ENCODE data around the gene ZNF611. TPM values are rescaled to one million over a fixed set of nuclear protein-coding genes. Genes with fewer than 3 reads are reported as not detected.

ZNF611 gene
- total RNA-seq, 4 donors from 2014 or later = 7.3 to 9.6 (median 7.6) TPM

DNA sequence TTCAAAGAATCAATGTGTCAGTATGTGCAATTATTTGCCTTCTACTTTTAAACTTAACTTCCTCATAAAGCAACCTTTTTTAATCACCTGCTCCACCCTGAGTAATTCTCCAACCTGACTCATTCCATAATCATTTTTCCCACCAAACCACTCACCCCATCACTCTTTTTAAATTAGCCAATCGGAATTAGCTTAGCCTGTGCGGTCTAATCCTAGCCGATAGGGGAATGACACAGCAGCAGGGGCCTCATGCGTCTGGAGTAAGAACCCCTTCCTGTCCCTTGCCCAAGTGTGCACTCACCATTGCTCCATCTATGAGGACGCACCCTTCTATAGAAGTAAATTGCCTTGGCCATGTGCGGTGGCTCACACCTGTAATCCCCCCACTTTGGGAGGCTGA, 69.3 kb downstream of the ZNF611 start:
- H3K4me3 ChIP-seq = no peak overlapping the region
- H3K27me3 ChIP-seq = no peaks in the 10 kb centered on the region
- WGBS = 96% methylated on average over 6 of the region's 6 CpGs
- no peak for DNase-seq (ENCODE audit: extremely low spot score)
- H3K36me3 ChIP-seq = peaks cover 1 to 23% (median 9%) of the 10 kb centered on the region in 4 donors
- no peaks in the 10 kb centered on the region for H3K9me3 ChIP-seq
- no peak for TF ChIP-seq POLR2A (IDR thresholded peaks at IDR 0.05; ENCODE audit: low read depth)
- no peak for TF ChIP-seq EP300 (IDR thresholded peaks at IDR 0.05)
- TF ChIP-seq, protein P1, sequence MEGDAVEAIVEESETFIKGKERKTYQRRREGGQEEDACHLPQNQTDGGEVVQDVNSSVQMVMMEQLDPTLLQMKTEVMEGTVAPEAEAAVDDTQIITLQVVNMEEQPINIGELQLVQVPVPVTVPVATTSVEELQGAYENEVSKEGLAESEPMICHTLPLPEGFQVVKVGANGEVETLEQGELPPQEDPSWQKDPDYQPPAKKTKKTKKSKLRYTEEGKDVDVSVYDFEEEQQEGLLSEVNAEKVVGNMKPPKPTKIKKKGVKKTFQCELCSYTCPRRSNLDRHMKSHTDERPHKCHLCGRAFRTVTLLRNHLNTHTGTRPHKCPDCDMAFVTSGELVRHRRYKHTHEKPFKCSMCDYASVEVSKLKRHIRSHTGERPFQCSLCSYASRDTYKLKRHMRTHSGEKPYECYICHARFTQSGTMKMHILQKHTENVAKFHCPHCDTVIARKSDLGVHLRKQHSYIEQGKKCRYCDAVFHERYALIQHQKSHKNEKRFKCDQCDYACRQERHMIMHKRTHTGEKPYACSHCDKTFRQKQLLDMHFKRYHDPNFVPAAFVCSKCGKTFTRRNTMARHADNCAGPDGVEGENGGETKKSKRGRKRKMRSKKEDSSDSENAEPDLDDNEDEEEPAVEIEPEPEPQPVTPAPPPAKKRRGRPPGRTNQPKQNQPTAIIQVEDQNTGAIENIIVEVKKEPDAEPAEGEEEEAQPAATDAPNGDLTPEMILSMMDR (IDR thresholded peaks at IDR 0.05) = no peak
- no peak for TF ChIP-seq POLR2AphosphoS5 (IDR thresholded peaks at IDR 0.05)
- H3K27ac ChIP-seq (replicated peaks in 1 of 4) = no peak overlapping the region
- intact Hi-C loops (cut with DNase I) = no loop called here
- peaks cover 0 to 6% (median 0%) of the 10 kb centered on the region in 4 donors for H3K4me1 ChIP-seq

DNA sequence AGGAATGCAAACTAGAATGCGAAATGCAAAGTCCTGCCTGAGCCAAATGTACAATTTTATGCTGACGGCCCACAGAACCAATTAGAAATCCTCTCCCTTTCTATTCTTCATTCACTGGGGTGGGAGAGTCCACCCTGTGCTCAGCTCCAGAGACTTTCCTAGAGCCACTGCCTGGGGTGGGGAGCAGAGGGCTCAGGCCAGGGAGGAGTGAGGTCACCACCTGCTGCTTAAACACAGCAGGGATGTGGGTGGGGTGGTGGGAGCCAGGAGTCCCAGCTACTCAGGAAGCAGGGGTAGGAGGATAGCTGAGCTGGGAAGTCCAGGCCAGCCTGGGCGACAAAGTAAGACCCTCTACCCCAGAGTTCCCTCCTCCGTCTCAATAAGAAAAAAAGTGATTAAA, 69.8 kb downstream of the ZNF611 start:
- intact Hi-C loops (cut with DNase I) = no loop called here
- WGBS = 91% methylated on average over 4 of the region's 4 CpGs

DNA sequence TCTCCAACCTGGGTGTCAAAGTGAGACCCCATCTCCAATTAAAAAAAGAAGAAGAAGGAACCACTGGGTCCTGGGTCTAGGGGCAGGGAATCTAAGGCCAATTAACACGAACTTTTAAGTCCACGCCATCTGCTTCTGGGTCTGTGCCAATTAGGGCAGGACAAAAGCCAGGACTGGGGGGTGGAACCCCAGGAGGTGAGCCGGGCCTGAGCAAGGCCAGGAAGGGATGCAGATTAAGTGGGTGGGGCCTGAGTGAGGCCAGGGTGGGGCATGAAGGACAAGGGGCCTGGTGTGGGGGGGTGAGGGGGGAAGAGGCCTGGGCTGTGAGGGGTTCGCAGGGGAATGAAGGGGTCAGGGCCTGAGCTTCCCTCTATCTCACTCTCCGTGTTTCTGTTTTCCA, 70.4 kb downstream of the ZNF611 start:
- intact Hi-C loops (cut with DNase I) = no loop called here
- Histone ChIP-seq H3K9me3 (no peaks in the 10 kb centered on the region), H3K27me3 (no peaks in the 10 kb centered on the region), H3K4me1 (peaks cover 0 to 6% (median 0%) of the 10 kb centered on the region in 4 donors), H3K4me3 (no peak overlapping the region), H3K36me3 (peaks cover 10 to 31% (median 20%) of the 10 kb centered on the region in 4 donors), H3K27ac (replicated peaks in 1 of 4) (no peak overlapping the region)
- TF ChIP-seq POLR2A (IDR thresholded peaks at IDR 0.05; ENCODE audit: low read depth) (no peak), POLR2AphosphoS5 (IDR thresholded peaks at IDR 0.05) (no peak), EP300 (IDR thresholded peaks at IDR 0.05) (no peak)
- TF ChIP-seq, protein P1 (IDR thresholded peaks at IDR 0.05) = no peak
- 79% methylated on average over 5 of the region's 5 CpGs for WGBS
- no peak for DNase-seq (ENCODE audit: extremely low spot score)

More for the DNA sequence above, 69.8 kb downstream of the ZNF611 start:
- Histone ChIP-seq H3K4me1 (peaks cover 0 to 6% (median 0%) of the 10 kb centered on the region in 4 donors), H3K27ac (replicated peaks in 1 of 4) (no peak overlapping the region), H3K4me3 (no peak overlapping the region), H3K9me3 (no peaks in the 10 kb centered on the region), H3K27me3 (no peaks in the 10 kb centered on the region), H3K36me3 (peaks cover 6 to 28% (median 14%) of the 10 kb centered on the region in 4 donors)
- no peak for DNase-seq (ENCODE audit: extremely low spot score)
- TF ChIP-seq, protein P1 (IDR thresholded peaks at IDR 0.05) = no peak
- TF ChIP-seq EP300 (IDR thresholded peaks at IDR 0.05) (no peak), POLR2A (IDR thresholded peaks at IDR 0.05; ENCODE audit: low read depth) (no peak), POLR2AphosphoS5 (IDR thresholded peaks at IDR 0.05) (no peak)

DNA sequence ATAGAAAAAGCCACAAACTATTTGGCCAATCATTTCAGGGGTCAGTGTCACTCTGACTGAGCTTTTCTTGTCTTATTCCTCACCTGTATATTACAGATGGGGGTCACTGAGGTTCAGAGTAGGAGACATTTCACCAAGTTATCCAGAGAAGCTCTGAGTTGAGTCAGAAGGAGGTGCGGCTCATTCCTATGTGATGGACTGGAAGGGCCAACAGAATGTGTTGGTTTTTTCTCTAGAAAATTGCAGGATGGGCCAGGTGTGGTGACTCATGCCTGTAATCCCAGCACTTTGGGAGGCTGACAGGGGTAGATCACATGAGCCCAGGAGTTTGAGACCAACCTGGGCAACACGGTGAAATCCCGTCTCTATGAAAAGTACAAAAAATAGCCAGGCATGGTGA, 72.2 kb downstream of the ZNF611 start:
- peaks cover 0 to 6% (median 0%) of the 10 kb centered on the region in 4 donors for H3K4me1 ChIP-seq
- H3K4me3 ChIP-seq = no peak overlapping the region
- no peak for DNase-seq (ENCODE audit: extremely low spot score)
- H3K27ac ChIP-seq (replicated peaks in 1 of 4) = no peak overlapping the region
- H3K36me3 ChIP-seq = peaks cover 21 to 45% (median 32%) of the 10 kb centered on the region in 4 donors
- 82% methylated on average over 3 of the region's 3 CpGs for WGBS
- no peaks in the 10 kb centered on the region for H3K9me3 ChIP-seq
- TF ChIP-seq POLR2AphosphoS5 (IDR thresholded peaks at IDR 0.05) = no peak
- H3K27me3 ChIP-seq = no peaks in the 10 kb centered on the region
- intact Hi-C loops (cut with DNase I) = no loop called here

DNA sequence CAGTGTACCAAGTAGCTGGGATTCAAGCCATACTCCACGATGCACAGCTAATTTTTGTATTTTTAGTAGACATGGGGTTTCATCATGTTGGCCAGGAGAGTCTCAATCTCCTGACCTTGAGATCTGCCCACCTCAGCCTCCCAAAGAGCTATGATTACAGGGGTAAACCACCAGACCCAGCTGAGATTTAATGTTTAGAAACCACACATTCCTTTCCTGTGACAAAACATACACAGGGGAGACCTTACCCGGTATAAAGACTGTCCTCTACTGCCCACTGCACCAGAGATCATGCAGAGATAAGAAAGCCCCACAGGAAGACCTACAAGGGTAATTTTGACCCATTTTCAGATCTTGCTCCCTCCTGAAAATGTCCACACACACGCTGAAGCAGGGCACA, 73.9 kb downstream of the ZNF611 start:
- no peak for DNase-seq (ENCODE audit: extremely low spot score)
- WGBS = 83% methylated on average over 3 of the region's 3 CpGs
- no peaks in the 10 kb centered on the region for H3K27me3 ChIP-seq
- no peak overlapping the region for H3K4me3 ChIP-seq
- peaks cover 21 to 59% (median 42%) of the 10 kb centered on the region in 4 donors for H3K36me3 ChIP-seq
- peaks cover 0 to 6% (median 0%) of the 10 kb centered on the region in 4 donors for H3K4me1 ChIP-seq
- no peaks in the 10 kb centered on the region for H3K9me3 ChIP-seq
- intact Hi-C loops (cut with DNase I) = no loop called here
- no peak overlapping the region for H3K27ac ChIP-seq (replicated peaks in 1 of 4)
- TF ChIP-seq, protein P1 (IDR thresholded peaks at IDR 0.05) = no peak
- TF ChIP-seq POLR2AphosphoS5 (IDR thresholded peaks at IDR 0.05) = no peak
- no peak for TF ChIP-seq EP300 (IDR thresholded peaks at IDR 0.05)
- TF ChIP-seq POLR2A (IDR thresholded peaks at IDR 0.05; ENCODE audit: low read depth) = no peak

All from esophagus muscularis mucosa (tissue), 4 donors.